AG08396 (cell line): ENCODE data around the gene LENG1.

Experiments used
- DNase-seq: peaks from one replicate; pipeline ENCODE4 v3.0.0; 2012; ENCODE audit warnings: low spot score, mixed read lengths

Gene LENG1

GRCh38 chr19:54162884-54163283 lies 3.4 kb upstream of the LENG1 start:
- no peak for DNase-seq

GRCh38 chr19:54162241-54162805 lies 2.8 kb upstream of the LENG1 start:
- DNase-seq: peak; percentile 90

GRCh38 chr19:54160854-54161253 lies 1.3 kb upstream of the LENG1 start:
- no peak for DNase-seq

GRCh38 chr19:54160182-54160811 lies 776 bp upstream of the LENG1 start:
- peak; percentile 34 for DNase-seq

- peak; percentile 43 for DNase-seq
Observed at GRCh38 chr19:54158812-54159351, 639 bp downstream of the LENG1 start.

GRCh38 chr19:54156953-54157352 lies 2.6 kb downstream of the LENG1 start:
- no peak for DNase-seq

- DNase-seq: no peak
Observed at GRCh38 chr19:54156490-54156889, 3.0 kb downstream of the LENG1 start.

GRCh38 chr19:54155694-54156093 lies 3.8 kb downstream of the LENG1 start:
- no peak for DNase-seq

- peak; percentile 63 for DNase-seq
Observed at GRCh38 chr19:54154603-54155345, 4.7 kb downstream of the LENG1 start.

GRCh38 chr19:54153731-54154326 lies 5.7 kb downstream of the LENG1 start:
- DNase-seq: no peak

GRCh38 chr19:54152878-54153524 lies 6.5 kb downstream of the LENG1 start:
- no peak for DNase-seq

GRCh38 chr19:54152267-54152666 lies 7.3 kb downstream of the LENG1 start:
- DNase-seq: no peak

GRCh38 chr19:54151362-54152035 lies 8.0 kb downstream of the LENG1 start:
- DNase-seq: no peak

- no peak for DNase-seq
Observed at GRCh38 chr19:54149021-54149812, 10.3 kb downstream of the LENG1 start.

- no peak for DNase-seq
Observed at GRCh38 chr19:54148158-54148557, 11.4 kb downstream of the LENG1 start.

GRCh38 chr19:54147676-54148075 lies 11.8 kb downstream of the LENG1 start:
- no peak for DNase-seq

- DNase-seq: no peak
Observed at GRCh38 chr19:54145541-54146158, 13.9 kb downstream of the LENG1 start.

- peak; percentile 36 for DNase-seq
Observed at GRCh38 chr19:54142166-54142780, 17.2 kb downstream of the LENG1 start.

GRCh38 chr19:54141356-54141755 lies 18.2 kb downstream of the LENG1 start:
- no peak for DNase-seq
